HK-2 (cell line): Measurements from ENCODE around the gene CLN6.
"Not testable (repeated sequence)": the region's sequence is repeated elsewhere in the genome, so short reads cannot be mapped to it uniquely, and the experiment has no call there.

Experiments used
- DNase-seq: peaks from one replicate; pipeline ENCODE4 v3.0.0-alpha.2; 2018; ENCODE audit not compliant: unreplicated experiment

CLN6 gene

DNA sequence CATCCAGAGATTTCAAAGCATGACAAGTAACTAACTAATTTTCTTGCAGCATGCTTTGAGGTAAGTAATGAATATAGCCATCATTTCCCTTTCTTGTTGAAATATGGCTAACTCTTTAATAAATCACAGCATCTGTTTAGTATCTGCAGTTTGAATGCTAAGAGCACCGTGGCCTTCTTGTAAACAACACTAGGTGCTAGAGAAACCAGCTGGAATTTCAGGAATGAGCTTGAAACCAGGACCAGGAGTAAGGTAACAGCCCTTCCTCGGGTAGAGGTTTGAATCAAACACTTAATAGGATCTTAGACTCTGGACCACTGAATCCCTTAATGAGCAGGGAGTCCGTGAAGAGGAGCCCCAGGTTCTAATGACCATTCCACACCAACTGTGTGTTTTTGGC is 38.0 kb downstream of the CLN6 start:
- DNase-seq, result no peak

- DNase-seq, result no peak
These were observed 39.5 kb downstream of the CLN6 start for GRCh38 chr15:68190048-68190447.

DNA sequence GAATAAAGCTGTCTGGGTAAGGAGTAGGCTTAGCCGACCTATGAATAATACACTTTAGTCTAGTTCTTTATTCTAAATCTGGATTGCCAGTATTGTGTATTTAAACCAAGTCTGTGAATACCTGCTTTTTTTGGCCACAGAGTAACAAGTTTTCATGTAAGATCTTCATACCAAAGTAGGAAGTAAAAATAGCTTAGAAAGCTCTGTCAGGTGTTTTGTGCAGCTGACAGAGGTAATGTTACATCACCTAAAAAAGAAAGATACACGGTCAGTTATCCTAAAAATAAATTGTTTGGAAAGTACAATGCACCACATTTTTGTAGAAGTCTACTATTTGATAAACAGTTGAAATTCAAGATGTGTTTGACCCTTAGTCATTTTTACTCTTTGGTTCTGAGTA is 40.9 kb downstream of the CLN6 start:
- no peak for DNase-seq

- DNase-seq, result no peak
These were observed 42.0 kb downstream of the CLN6 start for GRCh38 chr15:68187559-68187958.

- DNase-seq, result no peak
These were observed 42.7 kb downstream of the CLN6 start for GRCh38 chr15:68186671-68187397.

- DNase-seq, result no peak
These were observed 44.7 kb downstream of the CLN6 start for GRCh38 chr15:68184616-68185480.

GRCh38 chr15:68183616-68184315 is 45.8 kb downstream of the CLN6 start:
- no peak for DNase-seq

- DNase-seq, result no peak
These were observed 51.8 kb downstream of the CLN6 start for GRCh38 chr15:68177742-68178141.

- DNase-seq, result no peak
These were observed 52.9 kb downstream of the CLN6 start for GRCh38 chr15:68176601-68177000.

- DNase-seq, result no peak
These were observed 54.0 kb downstream of the CLN6 start for GRCh38 chr15:68175526-68175925.

- no peak for DNase-seq
These were observed 56.4 kb downstream of the CLN6 start for GRCh38 chr15:68173119-68173518.

DNA sequence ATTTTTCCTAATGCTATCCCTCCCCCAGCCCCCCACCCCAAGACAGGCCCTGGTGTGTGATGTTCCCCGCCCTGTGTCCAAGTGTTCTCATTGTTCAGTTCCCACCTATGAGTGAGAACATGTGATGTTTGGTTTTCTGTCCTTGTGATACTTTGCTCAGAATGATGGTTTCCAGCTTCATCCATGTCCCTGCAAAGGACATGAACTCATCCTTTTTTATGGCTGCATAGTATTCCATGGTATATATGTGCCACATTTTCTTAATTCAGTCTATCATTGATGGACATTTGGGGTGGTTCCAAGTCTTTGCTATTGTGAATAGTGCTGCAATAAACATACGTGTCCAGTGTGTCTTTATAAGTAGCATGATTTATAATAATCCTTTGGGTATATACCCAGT is 57.5 kb downstream of the CLN6 start:
- not testable (repeated sequence) for DNase-seq

DNA sequence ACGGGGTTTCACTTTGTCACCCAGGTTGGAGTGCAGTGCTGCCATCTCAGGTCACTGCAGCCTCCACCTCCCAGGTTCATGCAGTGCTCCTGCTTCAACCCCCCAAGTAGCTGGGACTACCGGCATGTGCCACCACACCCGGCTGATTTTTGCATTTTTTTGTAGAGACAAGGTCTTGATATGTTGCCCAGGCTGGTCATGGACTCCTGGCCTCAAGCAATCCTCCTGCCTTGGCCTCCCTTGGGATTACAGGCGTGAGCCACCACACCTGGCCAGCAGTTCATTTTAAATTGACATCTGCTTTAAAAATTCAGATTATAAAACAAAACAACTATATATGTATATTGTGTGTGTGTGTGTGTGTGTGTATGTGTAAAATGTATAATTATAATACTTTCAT is 62.7 kb downstream of the CLN6 start:
- no peak for DNase-seq

GRCh38 chr15:68163191-68163590 is 66.3 kb downstream of the CLN6 start:
- DNase-seq, result no peak

GRCh38 chr15:68158046-68158628 is 71.4 kb downstream of the CLN6 start:
- no peak for DNase-seq

GRCh38 chr15:68157074-68157473 is 72.5 kb downstream of the CLN6 start:
- DNase-seq, result no peak
